Measurements from ENCODE around the gene UBE2G2.
A peak's percentile ranks its signal among the peaks of the same experiment; 100 is the strongest.

Gene UBE2G2

DNA sequence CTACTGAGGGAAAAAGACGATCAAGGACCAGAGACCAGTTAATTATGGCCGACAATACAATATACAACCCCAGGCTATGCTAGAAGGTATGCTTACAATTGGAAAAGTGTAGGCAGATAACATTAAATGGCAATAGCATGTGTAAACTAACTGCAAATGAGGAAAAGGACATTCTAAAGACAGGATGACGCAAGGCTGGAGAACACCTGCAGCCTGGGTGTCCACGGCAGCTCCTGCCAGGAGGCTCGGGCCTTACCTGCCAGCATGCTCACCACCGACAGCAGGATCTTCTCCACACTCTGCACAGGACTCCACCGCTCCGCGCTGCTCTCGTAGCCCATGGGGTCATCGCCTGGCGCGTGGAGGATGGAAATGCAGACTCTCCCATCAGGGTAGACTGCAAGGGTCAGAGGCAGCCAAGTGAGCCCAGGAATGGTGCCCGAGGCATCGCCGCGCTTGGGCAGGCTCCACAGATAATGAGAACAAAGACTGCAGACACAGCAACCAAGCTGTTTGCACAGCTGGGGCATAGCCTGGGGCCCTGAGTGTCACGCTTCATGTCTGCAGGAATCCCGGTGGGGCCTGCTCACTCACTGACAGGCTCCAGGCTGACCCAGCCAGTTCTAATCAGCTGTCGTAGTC is 28.2 kb downstream of the UBE2G2 start:
- TF ChIP-seq, protein P1, sequence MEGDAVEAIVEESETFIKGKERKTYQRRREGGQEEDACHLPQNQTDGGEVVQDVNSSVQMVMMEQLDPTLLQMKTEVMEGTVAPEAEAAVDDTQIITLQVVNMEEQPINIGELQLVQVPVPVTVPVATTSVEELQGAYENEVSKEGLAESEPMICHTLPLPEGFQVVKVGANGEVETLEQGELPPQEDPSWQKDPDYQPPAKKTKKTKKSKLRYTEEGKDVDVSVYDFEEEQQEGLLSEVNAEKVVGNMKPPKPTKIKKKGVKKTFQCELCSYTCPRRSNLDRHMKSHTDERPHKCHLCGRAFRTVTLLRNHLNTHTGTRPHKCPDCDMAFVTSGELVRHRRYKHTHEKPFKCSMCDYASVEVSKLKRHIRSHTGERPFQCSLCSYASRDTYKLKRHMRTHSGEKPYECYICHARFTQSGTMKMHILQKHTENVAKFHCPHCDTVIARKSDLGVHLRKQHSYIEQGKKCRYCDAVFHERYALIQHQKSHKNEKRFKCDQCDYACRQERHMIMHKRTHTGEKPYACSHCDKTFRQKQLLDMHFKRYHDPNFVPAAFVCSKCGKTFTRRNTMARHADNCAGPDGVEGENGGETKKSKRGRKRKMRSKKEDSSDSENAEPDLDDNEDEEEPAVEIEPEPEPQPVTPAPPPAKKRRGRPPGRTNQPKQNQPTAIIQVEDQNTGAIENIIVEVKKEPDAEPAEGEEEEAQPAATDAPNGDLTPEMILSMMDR (conservative IDR thresholded peaks at IDR 0.05) = no peak
- TF ChIP-seq ZFX (IDR thresholded peaks at IDR 0.05) = no peak

GRCh38 chr21:44771896-44772525 is 29.6 kb downstream of the UBE2G2 start:
- peak overlapping the region; percentile 68; the same call in 1 of the 2 replicates for H3K27ac ChIP-seq
- TF ChIP-seq ZFX (IDR thresholded peaks at IDR 0.05) = no peak
- TF ChIP-seq, protein P1 (conservative IDR thresholded peaks at IDR 0.05) = no peak

More for the DNA sequence above, 28.2 kb downstream of the UBE2G2 start:
- peak overlapping the region; percentile 68 for H3K27ac ChIP-seq

DNA sequence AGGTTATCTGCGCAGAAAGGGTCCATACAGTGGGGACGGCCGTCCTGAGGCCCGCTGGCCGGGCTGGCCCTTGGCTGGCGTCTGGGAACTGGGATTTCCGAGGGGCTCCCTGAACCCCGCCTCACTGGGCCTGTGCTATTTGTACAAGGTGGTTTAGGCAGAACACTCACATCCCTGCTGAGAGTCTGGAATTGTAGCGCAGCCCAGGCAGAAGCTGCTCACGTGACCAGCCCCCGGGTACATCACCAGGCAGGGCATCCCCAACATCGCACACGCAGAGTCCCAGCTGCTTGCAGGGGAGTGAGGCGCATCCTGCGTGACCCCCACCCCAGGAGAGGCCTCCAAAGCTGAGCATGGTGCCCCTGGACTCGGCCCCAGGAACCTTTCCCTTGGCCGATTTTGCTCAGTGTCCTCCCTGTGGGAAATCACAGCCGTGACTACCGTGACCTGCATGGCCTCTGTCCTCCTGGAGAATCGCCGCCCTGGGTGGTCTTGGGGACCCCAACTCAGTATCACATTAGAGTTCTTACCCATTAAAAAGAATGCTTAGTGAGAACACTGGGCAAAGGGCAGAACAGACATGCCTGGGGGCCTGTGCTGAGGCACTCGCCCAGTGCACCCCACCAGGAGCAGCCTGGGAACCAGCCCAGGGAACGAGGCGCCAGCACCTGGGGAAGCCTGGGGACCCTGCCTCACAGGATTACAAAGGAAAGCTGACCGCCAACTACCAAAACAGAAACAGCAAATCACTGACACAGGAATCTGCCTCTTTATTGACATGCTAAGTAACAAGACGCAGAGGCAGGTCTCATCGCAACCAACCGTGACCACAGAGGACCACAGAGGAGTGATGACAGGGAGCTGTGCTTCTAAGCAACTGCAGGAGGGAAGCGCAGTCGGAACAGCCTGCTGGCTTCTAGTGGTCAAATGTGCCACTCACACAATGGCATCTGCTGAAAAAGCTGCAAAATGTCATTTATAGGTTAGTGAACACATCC is 33.5 kb downstream of the UBE2G2 start:
- TF ChIP-seq, protein P1 (conservative IDR thresholded peaks at IDR 0.05) = no peak
- no peak for TF ChIP-seq ZFX (IDR thresholded peaks at IDR 0.05)
- peak overlapping the region; percentile 5; the same call in 1 of the 2 replicates for H3K27ac ChIP-seq

- TF ChIP-seq ZFX (IDR thresholded peaks at IDR 0.05) = no peak
- TF ChIP-seq, protein P1 (conservative IDR thresholded peaks at IDR 0.05) = no peak
- peak overlapping the region; percentile 24; the same call in 1 of the 2 replicates for H3K27ac ChIP-seq
Measured at GRCh38 chr21:44766818-44767354, 34.7 kb downstream of the UBE2G2 start.

GRCh38 chr21:44766014-44766817 is 35.4 kb downstream of the UBE2G2 start:
- H3K27ac ChIP-seq = peak overlapping the region; percentile 24
- TF ChIP-seq, protein P1 (conservative IDR thresholded peaks at IDR 0.05) = no peak
- TF ChIP-seq ZFX (IDR thresholded peaks at IDR 0.05) = no peak

DNA sequence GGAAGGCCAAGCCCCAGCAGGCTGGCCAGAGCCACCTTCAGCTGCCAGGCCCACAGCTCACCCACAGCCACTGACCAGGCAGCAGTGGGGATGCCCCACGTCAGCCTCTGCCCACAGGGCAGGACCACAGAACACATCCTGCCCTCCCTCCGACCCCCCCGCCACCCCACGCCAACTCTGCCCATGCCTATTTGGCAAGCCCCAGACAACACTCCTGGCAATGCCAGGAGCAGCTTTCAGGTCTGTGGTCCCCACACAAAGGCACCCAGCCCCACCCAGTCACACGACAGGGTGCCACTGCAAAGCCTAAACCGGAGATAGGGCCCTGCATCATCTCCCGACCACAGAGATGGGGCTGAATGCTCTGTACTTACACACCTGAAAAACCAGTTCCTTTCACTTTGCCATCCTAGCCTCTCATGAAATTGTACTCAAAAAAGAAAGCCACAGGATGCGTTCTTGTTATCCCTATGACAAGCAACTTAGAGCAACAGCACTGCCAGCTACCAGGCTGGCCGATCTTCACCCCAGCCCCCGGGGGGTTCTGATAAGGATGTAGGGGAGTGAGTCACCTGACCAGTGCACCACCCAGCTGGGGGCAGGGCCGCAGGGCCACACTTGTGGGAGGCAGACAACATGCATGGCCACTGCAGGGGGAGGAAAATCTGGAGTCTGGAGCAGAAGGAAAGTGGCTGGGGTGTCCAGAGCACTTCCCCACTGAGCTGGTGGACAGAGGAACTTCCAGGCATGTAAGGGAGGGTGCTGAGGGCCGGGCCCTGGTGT is 36.2 kb downstream of the UBE2G2 start:
- H3K27ac ChIP-seq = peak overlapping the region; percentile 24
- no peak for TF ChIP-seq ZFX (IDR thresholded peaks at IDR 0.05)
- TF ChIP-seq, protein P1 (conservative IDR thresholded peaks at IDR 0.05) = no peak
